ENCODE measurements around the gene FUOM.
"Not testable (repeated sequence)": the region's sequence is repeated elsewhere in the genome, so short reads cannot be mapped to it uniquely, and the experiment has no call there.

FUOM gene

GRCh38 chr10:133327651-133328357 lies 30.0 kb downstream of the FUOM start:
- no peak for DNase-seq

- no peak for DNase-seq
Observed at GRCh38 chr10:133326745-133327650, 30.8 kb downstream of the FUOM start.

- no peak for DNase-seq
Observed at GRCh38 chr10:133326223-133326551, 31.6 kb downstream of the FUOM start.

- no peak for DNase-seq
Observed at GRCh38 chr10:133325440-133326222, 32.2 kb downstream of the FUOM start.

- no peak for DNase-seq
Observed at GRCh38 chr10:133324857-133325260, 33.0 kb downstream of the FUOM start.

GRCh38 chr10:133324198-133324792 lies 33.5 kb downstream of the FUOM start:
- peak; percentile 20 for DNase-seq

GRCh38 chr10:133322064-133322709 lies 35.6 kb downstream of the FUOM start:
- not testable (repeated sequence) for DNase-seq

GRCh38 chr10:133320852-133321422 lies 36.9 kb downstream of the FUOM start:
- not testable (repeated sequence) for DNase-seq

- peak; percentile 69 for DNase-seq
Observed at GRCh38 chr10:133318494-133319127, 39.2 kb downstream of the FUOM start.

GRCh38 chr10:133316732-133317131 lies 41.1 kb downstream of the FUOM start:
- no peak for DNase-seq

- no peak for DNase-seq
Observed at GRCh38 chr10:133316266-133316665, 41.6 kb downstream of the FUOM start.

GRCh38 chr10:133315847-133316246 lies 42.0 kb downstream of the FUOM start:
- no peak for DNase-seq

GRCh38 chr10:133314911-133315310 lies 42.9 kb downstream of the FUOM start:
- no peak for DNase-seq

GRCh38 chr10:133313192-133313591 lies 44.6 kb downstream of the FUOM start:
- DNase-seq: no peak

GRCh38 chr10:133312769-133313145 lies 45.1 kb downstream of the FUOM start:
- no peak for DNase-seq

- DNase-seq: no peak
Observed at GRCh38 chr10:133312016-133312768, 45.6 kb downstream of the FUOM start.

- no peak for DNase-seq
Observed at GRCh38 chr10:133311570-133311969, 46.2 kb downstream of the FUOM start.

- DNase-seq: no peak
Observed at GRCh38 chr10:133310789-133311188, 47.0 kb downstream of the FUOM start.

GRCh38 chr10:133310399-133310755 lies 47.4 kb downstream of the FUOM start:
- no peak for DNase-seq

GRCh38 chr10:133309720-133310398 lies 48.0 kb downstream of the FUOM start:
- DNase-seq: no peak
